Tibial artery (tissue), 4 donors: ENCODE measurements around the gene CNTN4.

Experiments
- DNase-seq, 2 donors: peaks; one replicate each; pipeline ENCODE4 v3.0.0-alpha.2; 2019
- H3K27ac ChIP-seq, 2 donors: fragments of 200-600 bp; sonication (generic) in 1 of 2; 1 replicate in 1 of 2; 2 replicates in 1 of 2; pipeline ENCODE4 v1.5.1; 2018 to 2019; ENCODE audit warnings: mild to moderate bottlenecking in 1 of 2
- H3K27me3 ChIP-seq, 2 donors: fragments of 200-600 bp; sonication (generic) in 1 of 2; one replicate each; pipeline versions ENCODE4 v1.5.1 to v1.6.0; 2016 to 2019
- H3K36me3 ChIP-seq, 3 donors: fragments of 200-600 bp; sonication (generic) in 2 of 3; one replicate each; pipeline ENCODE4 v1.5.1; 2016 to 2019; ENCODE audit warnings: mild to moderate bottlenecking in 2 of 3
- H3K4me1 ChIP-seq, 4 donors: fragments of 200-600 bp; sonication (generic) in 2 of 4; 1 replicate in 3 of 4; 2 replicates in 1 of 4; pipeline ENCODE4 v1.5.1; 2016 to 2019
- H3K4me3 ChIP-seq, 2 donors: fragments of 200-600 bp; sonication (generic) in 1 of 2; 1 replicate in 1 of 2; 2 replicates in 1 of 2; pipeline ENCODE4 v1.5.1; 2018 to 2019; ENCODE audit warnings: mild to moderate bottlenecking in 2 of 2
- H3K9me3 ChIP-seq, 3 donors: fragments of 200-600 bp; sonication (generic) in 1 of 3; one replicate each; pipeline ENCODE4 v1.5.1; 2016 to 2019
- CTCF ChIP-seq, 2 experiments: fragments of 200-600 bp in 1 of 2; fragments of 450-650 bp in 1 of 2; IDR thresholded peaks; one replicate each; pipeline ENCODE4 v1.5.1; 2017 to 2019; ENCODE audit warnings: antibody characterized with exemption in 2 of 2, mild to moderate bottlenecking in 1 of 2, moderate library complexity in 1 of 2
- intact Hi-C: fragments of 100-400 bp; cut with DNase I; formaldehyde crosslinking; loops from one replicate; pipeline ENCODE4 v1.15.0; 2023; ENCODE audit warnings: low total_unique reads

CNTN4 gene

GRCh38 chr3:2301361-2301760 lies 202.7 kb downstream of the CNTN4 start:
- DNase-seq, result no peak
- Histone ChIP-seq H3K36me3 (no peaks in the 10 kb centered on the region), H3K9me3 (no peaks in the 10 kb centered on the region), H3K4me1 (no peaks in the 10 kb centered on the region), H3K27me3 (no peaks in the 10 kb centered on the region), H3K27ac (no peak overlapping the region), H3K4me3 (no peak overlapping the region)
- intact Hi-C loops, result no loop called here
- TF ChIP-seq CTCF (IDR thresholded peaks at IDR 0.05), result no peak

- no peak for TF ChIP-seq CTCF (IDR thresholded peaks at IDR 0.05)
- no peaks in the 10 kb centered on the region for H3K4me1 ChIP-seq
- no peaks in the 10 kb centered on the region for H3K36me3 ChIP-seq
- no peaks in the 10 kb centered on the region for H3K9me3 ChIP-seq
- no peak overlapping the region for H3K4me3 ChIP-seq
- no peaks in the 10 kb centered on the region for H3K27me3 ChIP-seq
- no peak for DNase-seq
- intact Hi-C loops, result no loop called here
- no peak overlapping the region for H3K27ac ChIP-seq
Observed at GRCh38 chr3:2303566-2303965, 204.9 kb downstream of the CNTN4 start.

GRCh38 chr3:2311022-2311421 lies 212.4 kb downstream of the CNTN4 start:
- Histone ChIP-seq H3K36me3 (no peaks in the 10 kb centered on the region), H3K9me3 (no peaks in the 10 kb centered on the region), H3K27me3 (no peaks in the 10 kb centered on the region), H3K27ac (no peak overlapping the region), H3K4me1 (peaks cover 0 to 12% (median 0%) of the 10 kb centered on the region in 4 donors), H3K4me3 (no peak overlapping the region)
- TF ChIP-seq CTCF (IDR thresholded peaks at IDR 0.05), result no peak
- no peak for DNase-seq
- intact Hi-C loops, result no loop called here

GRCh38 chr3:2317521-2317920 lies 218.9 kb downstream of the CNTN4 start:
- H3K27ac ChIP-seq, result no peak overlapping the region
- TF ChIP-seq CTCF (IDR thresholded peaks at IDR 0.05), result no peak
- H3K4me1 ChIP-seq, result no peaks in the 10 kb centered on the region
- H3K27me3 ChIP-seq, result no peaks in the 10 kb centered on the region
- intact Hi-C loops, result no loop called here
- H3K36me3 ChIP-seq, result no peaks in the 10 kb centered on the region
- no peaks in the 10 kb centered on the region for H3K9me3 ChIP-seq
- DNase-seq, result no peak
- H3K4me3 ChIP-seq, result no peak overlapping the region

- Histone ChIP-seq H3K9me3 (no peaks in the 10 kb centered on the region), H3K36me3 (no peaks in the 10 kb centered on the region), H3K4me3 (no peak overlapping the region), H3K27ac (no peak overlapping the region), H3K4me1 (no peaks in the 10 kb centered on the region), H3K27me3 (no peaks in the 10 kb centered on the region)
- no peak for TF ChIP-seq CTCF (IDR thresholded peaks at IDR 0.05)
- intact Hi-C loops, result no loop called here
- DNase-seq, result no peak
Observed at GRCh38 chr3:2334921-2335320, 236.3 kb downstream of the CNTN4 start.

GRCh38 chr3:2343031-2343682 lies 244.5 kb downstream of the CNTN4 start:
- Histone ChIP-seq H3K36me3 (no peaks in the 10 kb centered on the region), H3K27ac (no peak overlapping the region), H3K27me3 (no peaks in the 10 kb centered on the region), H3K9me3 (no peaks in the 10 kb centered on the region), H3K4me1 (peaks cover 0 to 5% (median 0%) of the 10 kb centered on the region in 4 donors), H3K4me3 (no peak overlapping the region)
- no peak for DNase-seq
- intact Hi-C loops, result no loop called here
- no peak for TF ChIP-seq CTCF (IDR thresholded peaks at IDR 0.05)
